Upper lobe of left lung (tissue), 6 donors: ENCODE data around the gene LCN9. TPM values are rescaled to one million over a fixed set of nuclear protein-coding genes. Genes with fewer than 3 reads are reported as not detected.

Experiments used
- ATAC-seq, 2 donors: fragments of 200-7000 bp; cut with Tn5 transposase; one replicate each; pipeline ENCODE4 v1.9.1; 2022; ENCODE audit warnings: mild to moderate bottlenecking in 2 of 2, moderate library complexity in 2 of 2; ENCODE audit not compliant: low FRiP score in 2 of 2
- DNase-seq, 2 donors: peaks; one replicate each; pipeline ENCODE4 v3.0.0-alpha.2; 2019 to 2020
- H3K27ac ChIP-seq, 4 donors: fragments of 200-600 bp; sonication (generic); one replicate each; pipeline ENCODE4 v1.5.1; 2016 to 2019
- H3K27me3 ChIP-seq, 4 donors: fragments of 200-600 bp; sonication (generic); one replicate each; pipeline ENCODE4 v1.5.1; 2017 to 2019
- H3K36me3 ChIP-seq, 4 donors: fragments of 200-600 bp; sonication (generic); one replicate each; pipeline ENCODE4 v1.5.1; 2016 to 2019
- H3K4me1 ChIP-seq, 4 donors: fragments of 200-600 bp; sonication (generic); one replicate each; pipeline ENCODE4 v1.5.1; 2018 to 2019
- H3K4me3 ChIP-seq, 4 donors: fragments of 200-600 bp; sonication (generic); one replicate each; pipeline ENCODE4 v1.5.1; 2017 to 2019; ENCODE audit warnings: mild to moderate bottlenecking in 2 of 4, moderate library complexity in 1 of 4
- H3K9me3 ChIP-seq, 4 donors: fragments of 200-600 bp; sonication (generic); one replicate each; pipeline ENCODE4 v1.5.1; 2018 to 2019
- CTCF ChIP-seq, 6 experiments: fragments of 450-650 bp in 4 of 6; fragments of 200-600 bp in 2 of 6; sonication (generic) in 2 of 6; IDR thresholded peaks; one replicate each; pipeline ENCODE4 v1.5.1; 2016 to 2019; ENCODE audit warnings: antibody characterized with exemption in 6 of 6
- EP300 ChIP-seq, 4 donors: sonication (generic); formaldehyde crosslinking; IDR thresholded peaks; one replicate each; pipeline ENCODE4 v1.5.1; 2017; ENCODE audit warnings: antibody characterized with exemption in 4 of 4, control low read depth in 2 of 4
- POLR2A ChIP-seq, 4 donors: fragments of 450-650 bp; IDR thresholded peaks; one replicate each; pipeline ENCODE4 v1.5.1; 2016 to 2017; ENCODE audit warnings: antibody characterized with exemption in 4 of 4, mild to moderate bottlenecking in 2 of 4
- POLR2AphosphoS5 ChIP-seq, 2 donors: sonication (generic); formaldehyde crosslinking; IDR thresholded peaks; one replicate each; pipeline ENCODE4 v1.5.1; 2017; ENCODE audit warnings: antibody characterized with exemption in 2 of 2
- WGBS, 2 donors: methylation state at CpG; one replicate each; pipeline ENCODE4 v1.1.5; 2017 to 2018; 5-methylcytosine and 5-hydroxymethylcytosine counted together
- total RNA-seq, 6 donors: library from RNA; depleted of rRNA in 4 of 6; stranded (reverse); fragments of >200 nt in 4 of 6; gene quantifications; one replicate each; pipeline versions ENCODE4 v1.1.0 to v1.2.1, GENCODE V29; 2016 to 2021
- donor health status: DM: no; HTN: no; CAD: no; lungs with moderate emphysema.
- donor health status: DM: no; HTN: yes; CAD: no; lungs with severe emphysema.

LCN9 gene
- total RNA-seq, 6 donors from 2014 or later: not detected

DNA sequence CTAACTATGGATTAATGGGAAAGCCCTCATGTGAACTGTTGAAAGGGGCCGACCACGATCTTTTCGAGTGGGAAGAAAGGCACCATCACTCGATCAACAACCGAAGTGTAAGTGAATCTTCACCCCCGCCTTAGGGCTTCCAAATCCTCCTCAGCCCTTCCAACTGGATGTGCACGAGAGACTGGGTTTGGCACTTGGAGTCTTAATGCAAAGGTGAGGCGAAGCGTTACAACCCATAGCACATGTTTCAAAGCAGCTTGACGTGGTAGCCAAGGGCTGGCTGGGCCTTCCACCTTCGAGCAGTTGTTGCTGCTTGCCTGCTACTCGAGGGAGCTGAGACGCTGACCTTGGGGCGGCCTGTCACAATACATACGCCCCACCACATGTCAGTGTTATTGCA, 5.7 kb upstream of the LCN9 start:
- Histone ChIP-seq H3K4me1 (no peaks in the 10 kb centered on the region), H3K27ac (no peak overlapping the region), H3K36me3 (no peaks in the 10 kb centered on the region), H3K27me3 (no peaks in the 10 kb centered on the region), H3K9me3 (no peaks in the 10 kb centered on the region), H3K4me3 (no peak overlapping the region)
- DNase-seq (peak in 1 of 2 donors; percentile 6), ATAC-seq (no peak)
- 80 to 87% methylated on average over 11 to 15 of the region's 15 CpGs for WGBS, 2 donors
- TF ChIP-seq POLR2A (IDR thresholded peaks at IDR 0.05): no peak
- no peak for TF ChIP-seq CTCF (IDR thresholded peaks at IDR 0.05)
- no peak for TF ChIP-seq POLR2AphosphoS5 (IDR thresholded peaks at IDR 0.05)
- TF ChIP-seq EP300 (IDR thresholded peaks at IDR 0.05): no peak

- peak in 1 of 2 donors; percentile 3 for DNase-seq
- Histone ChIP-seq H3K36me3 (no peaks in the 10 kb centered on the region), H3K9me3 (no peaks in the 10 kb centered on the region), H3K4me1 (no peaks in the 10 kb centered on the region), H3K4me3 (no peak overlapping the region), H3K27ac (no peak overlapping the region), H3K27me3 (no peaks in the 10 kb centered on the region)
- no peak for ATAC-seq
- TF ChIP-seq CTCF (IDR thresholded peaks at IDR 0.05) (no peak), POLR2AphosphoS5 (IDR thresholded peaks at IDR 0.05) (no peak), POLR2A (IDR thresholded peaks at IDR 0.05) (no peak), EP300 (IDR thresholded peaks at IDR 0.05) (no peak)
- 82 to 89% methylated on average over 11 to 13 of the region's 13 CpGs for WGBS, 2 donors
Observed at GRCh38 chr9:135659252-135659651, 3.9 kb upstream of the LCN9 start.

- H3K4me1 ChIP-seq: no peaks in the 10 kb centered on the region
- H3K36me3 ChIP-seq: no peaks in the 10 kb centered on the region
- ATAC-seq: no peak
- WGBS, 2 donors: 87 to 90% methylated on average over 22 of the region's 22 CpGs
- H3K27ac ChIP-seq: no peak overlapping the region
- TF ChIP-seq CTCF (IDR thresholded peaks at IDR 0.05): no peak
- no peak for TF ChIP-seq EP300 (IDR thresholded peaks at IDR 0.05)
- TF ChIP-seq POLR2AphosphoS5 (IDR thresholded peaks at IDR 0.05): no peak
- TF ChIP-seq POLR2A (IDR thresholded peaks at IDR 0.05): no peak
- H3K27me3 ChIP-seq: no peaks in the 10 kb centered on the region
- peak in 1 of 2 donors; percentile 6 for DNase-seq
- H3K4me3 ChIP-seq: no peak overlapping the region
- H3K9me3 ChIP-seq: no peaks in the 10 kb centered on the region
Observed at GRCh38 chr9:135660407-135660806, 2.7 kb upstream of the LCN9 start.

- ATAC-seq (no peak), DNase-seq (peak in 1 of 2 donors; percentile 12)
- H3K27me3 ChIP-seq: no peaks in the 10 kb centered on the region
- WGBS, 2 donors: 58 to 71% methylated on average over 19 of the region's 19 CpGs
- no peaks in the 10 kb centered on the region for H3K4me1 ChIP-seq
- H3K9me3 ChIP-seq: no peaks in the 10 kb centered on the region
- H3K36me3 ChIP-seq: no peaks in the 10 kb centered on the region
- no peak for TF ChIP-seq CTCF (IDR thresholded peaks at IDR 0.05)
- TF ChIP-seq POLR2A (IDR thresholded peaks at IDR 0.05): no peak
- no peak for TF ChIP-seq POLR2AphosphoS5 (IDR thresholded peaks at IDR 0.05)
- TF ChIP-seq EP300 (IDR thresholded peaks at IDR 0.05): no peak
- no peak overlapping the region for H3K27ac ChIP-seq
- no peak overlapping the region for H3K4me3 ChIP-seq
Observed at GRCh38 chr9:135661816-135662560, 1.1 kb upstream of the LCN9 start.

GRCh38 chr9:135663451-135663770, 302 bp downstream of the LCN9 start:
- Histone ChIP-seq H3K36me3 (no peaks in the 10 kb centered on the region), H3K27me3 (no peaks in the 10 kb centered on the region), H3K4me1 (no peaks in the 10 kb centered on the region), H3K27ac (no peak overlapping the region), H3K4me3 (no peak overlapping the region), H3K9me3 (peaks cover 0 to under 1% (median 0%) of the 10 kb centered on the region in 4 donors)
- DNase-seq (no peak), ATAC-seq (no peak)
- TF ChIP-seq EP300 (IDR thresholded peaks at IDR 0.05) (no peak), CTCF (IDR thresholded peaks at IDR 0.05) (no peak), POLR2A (IDR thresholded peaks at IDR 0.05) (no peak)
- WGBS, 2 donors: 63 to 67% methylated on average over 3 of the region's 3 CpGs
